HG03342 (cell line): Measurements from ENCODE around the gene MRPL14.
"Not testable (repeated sequence)": the region's sequence is repeated elsewhere in the genome, so short reads cannot be mapped to it uniquely, and the experiment has no call there.

Experiments used
- ATAC-seq: cut with Tn5 transposase; IDR thresholded peaks from one replicate; pipeline ENCODE4 v1.9.1; 2021; ENCODE audit warnings: mild to moderate bottlenecking, moderate library complexity; ENCODE audit not compliant: unreplicated experiment

The MRPL14 gene

DNA sequence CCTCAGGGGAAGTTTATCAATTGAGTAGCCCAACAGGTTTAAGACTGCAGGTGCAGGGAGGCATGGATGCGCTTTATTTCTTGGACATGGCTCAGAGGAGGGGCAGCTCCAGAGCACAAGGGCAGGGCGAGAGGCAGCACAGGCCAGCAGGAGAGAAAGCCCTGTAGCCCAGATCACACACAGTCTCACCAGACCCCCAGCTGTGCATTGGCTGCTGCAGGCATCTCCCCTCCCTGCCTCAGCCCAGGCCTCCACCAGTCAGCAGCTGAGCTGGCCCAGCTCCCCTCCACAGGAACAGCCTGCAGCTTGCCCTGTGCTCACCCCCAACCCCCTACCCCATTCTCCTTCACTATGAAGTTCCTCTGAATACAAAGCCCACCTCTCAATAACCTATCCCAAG is 24.7 kb downstream of the MRPL14 start:
- ATAC-seq = no peak

DNA sequence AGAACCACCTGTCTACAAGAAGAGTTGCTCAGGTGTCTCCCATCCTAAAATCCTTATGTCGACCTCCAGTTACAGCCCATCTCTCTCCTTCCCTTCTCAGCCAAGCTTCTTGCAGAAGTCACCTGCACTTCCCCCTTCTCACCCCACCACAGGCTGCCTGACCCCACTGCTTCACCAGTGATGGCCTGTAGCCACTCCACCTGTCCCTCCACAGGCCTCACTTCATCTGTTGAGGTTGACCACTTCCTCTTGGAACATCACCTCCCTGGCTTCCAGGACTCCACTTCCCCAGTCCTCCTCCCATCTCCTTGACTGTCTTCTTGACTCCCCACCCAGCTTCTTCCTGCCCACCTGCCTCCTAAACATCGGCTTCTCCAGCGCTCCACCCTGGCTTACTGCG is 25.4 kb downstream of the MRPL14 start:
- ATAC-seq = no peak

DNA sequence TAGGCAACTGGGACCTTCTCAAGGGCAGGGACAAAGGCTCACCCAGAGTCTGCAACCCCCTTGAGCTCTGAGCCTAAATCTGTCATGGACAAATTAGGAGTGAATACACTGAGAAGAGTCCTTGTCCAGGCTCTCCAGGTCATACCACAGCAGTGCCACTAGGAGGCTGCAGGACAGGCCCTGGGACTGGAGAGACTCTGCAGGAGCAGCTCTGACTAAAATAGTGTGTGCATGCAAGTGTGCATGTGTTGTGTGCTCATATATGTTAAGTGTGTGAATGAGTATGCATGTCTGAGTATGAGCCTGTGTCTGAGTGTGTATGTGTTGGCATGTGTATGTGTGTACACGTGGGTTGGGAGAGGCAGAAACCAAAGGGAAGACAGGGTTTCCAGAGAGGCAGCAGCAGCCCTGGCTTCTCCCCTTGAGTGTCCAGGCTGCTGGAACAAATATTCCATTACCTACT is 27.1 kb downstream of the MRPL14 start:
- no peak for ATAC-seq

DNA sequence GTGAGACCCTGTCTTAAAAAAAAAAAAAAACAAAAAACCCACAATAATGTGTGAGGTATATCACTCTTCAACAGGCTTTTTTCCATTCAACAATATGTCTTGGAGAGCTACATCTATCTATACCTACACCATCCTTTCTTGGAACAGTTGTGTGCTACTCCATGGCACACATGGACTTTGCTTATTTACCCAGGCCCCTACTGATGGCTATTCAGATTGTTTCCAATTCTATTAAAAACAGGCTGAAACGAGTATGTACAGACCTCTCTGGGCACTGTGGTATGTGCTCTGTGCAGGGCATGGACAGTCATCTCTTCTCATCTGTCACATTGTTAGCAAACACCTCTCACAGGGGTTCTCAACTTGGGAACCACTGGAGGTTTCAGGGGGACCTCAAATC is 28.1 kb downstream of the MRPL14 start:
- no peak for ATAC-seq

DNA sequence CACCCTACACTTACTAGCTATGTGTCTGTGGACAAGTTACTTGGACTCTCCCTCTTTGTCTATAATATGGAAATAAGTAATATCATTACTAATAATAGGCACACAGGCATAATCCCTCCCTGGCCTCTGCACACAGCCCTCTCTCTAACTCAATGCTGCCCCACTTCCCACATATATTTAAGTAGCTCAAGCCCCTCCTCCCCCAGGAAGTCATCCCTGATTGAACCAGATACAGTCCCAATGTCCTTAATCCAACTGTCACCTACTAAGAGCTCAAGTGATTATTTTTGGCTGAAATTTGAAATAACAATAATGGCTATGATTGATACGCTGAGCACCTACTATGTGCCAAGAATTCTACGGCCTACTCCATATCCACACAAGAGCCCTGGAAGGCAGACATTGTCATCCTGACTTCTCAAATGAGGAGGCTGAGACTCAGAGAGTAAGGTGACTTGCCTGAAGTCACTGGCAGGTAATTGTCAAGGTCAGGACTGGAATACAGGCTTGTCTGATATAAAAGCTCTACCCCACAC is 29.4 kb downstream of the MRPL14 start:
- ATAC-seq = no peak

DNA sequence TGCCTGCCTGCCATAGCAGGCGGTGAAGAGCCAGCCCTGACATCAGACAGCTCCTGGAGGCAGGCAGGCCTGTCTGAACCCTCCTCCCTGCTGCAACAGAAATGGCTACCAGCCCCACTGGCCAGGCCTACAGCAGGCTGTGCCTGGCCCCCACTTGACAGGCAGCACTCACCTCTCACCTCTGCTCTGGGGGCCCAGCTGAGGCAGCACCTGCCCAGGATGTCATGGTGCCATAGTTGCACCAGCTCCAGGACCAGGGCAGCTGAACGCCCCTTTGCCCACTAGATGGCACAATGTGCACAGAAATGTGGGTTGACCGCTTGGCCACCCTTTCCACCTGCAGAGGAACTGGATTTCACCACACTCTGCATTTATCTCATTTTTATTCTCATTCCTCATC is 30.6 kb downstream of the MRPL14 start:
- ATAC-seq = no peak

DNA sequence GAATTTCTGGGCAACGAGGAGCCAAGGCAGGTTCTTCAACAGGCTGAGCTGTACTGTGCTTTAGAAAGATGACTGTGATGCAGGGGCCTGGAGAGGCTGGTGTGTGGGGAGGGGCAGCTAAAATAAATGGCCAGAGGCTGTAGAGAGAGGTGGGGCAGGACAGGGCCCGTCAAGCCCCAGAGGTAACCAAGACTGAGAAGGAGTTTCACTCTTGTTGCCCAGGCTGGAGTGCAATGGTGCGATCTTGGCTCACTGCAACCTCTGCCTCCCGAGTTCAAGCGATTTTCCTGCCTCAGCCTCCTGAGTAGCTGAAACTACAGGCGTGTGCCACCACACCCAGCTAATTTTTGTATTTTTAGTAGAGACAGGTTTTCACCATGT is 32.0 kb downstream of the MRPL14 start:
- not testable (repeated sequence) for ATAC-seq

DNA sequence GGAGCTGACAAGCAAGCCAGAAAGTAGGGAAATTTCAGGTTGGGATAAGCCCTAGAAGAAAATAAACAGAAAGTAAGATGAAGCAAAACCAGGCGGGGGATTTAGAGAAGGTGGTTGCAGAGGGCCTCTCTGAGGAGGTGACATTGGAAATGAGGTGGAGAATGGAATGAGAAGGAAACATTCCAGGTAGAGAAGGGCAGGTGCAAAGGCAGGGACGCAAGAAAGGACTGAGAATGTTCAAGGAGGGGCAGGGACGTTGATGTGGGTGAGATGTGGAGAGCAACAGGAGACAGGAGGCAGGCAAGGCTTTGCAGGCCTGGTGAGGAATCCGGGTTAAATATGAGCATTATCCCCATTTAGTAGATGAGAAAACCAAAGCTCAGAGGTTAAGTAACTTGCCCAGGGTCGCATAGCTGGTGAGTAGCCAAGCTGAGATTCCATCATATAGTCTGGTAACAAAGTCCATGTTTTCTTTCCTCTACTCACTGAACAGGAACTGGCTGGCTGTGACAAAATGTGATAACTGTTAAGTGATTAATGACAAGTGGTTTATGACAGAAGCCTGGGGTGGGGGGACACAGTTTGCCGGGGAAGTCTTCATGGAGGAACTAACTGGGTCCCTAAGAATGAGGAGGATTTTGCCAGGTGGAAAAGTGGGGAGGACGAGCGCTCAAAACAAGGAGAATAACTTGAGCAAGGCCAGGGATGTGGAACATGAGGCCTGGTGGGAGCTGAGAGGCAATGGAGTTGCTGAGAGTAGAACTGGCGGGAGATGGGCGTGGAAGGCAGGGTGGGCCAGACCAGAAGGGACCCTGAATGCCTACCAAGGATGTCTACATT is 32.6 kb downstream of the MRPL14 start:
- ATAC-seq = no peak

DNA sequence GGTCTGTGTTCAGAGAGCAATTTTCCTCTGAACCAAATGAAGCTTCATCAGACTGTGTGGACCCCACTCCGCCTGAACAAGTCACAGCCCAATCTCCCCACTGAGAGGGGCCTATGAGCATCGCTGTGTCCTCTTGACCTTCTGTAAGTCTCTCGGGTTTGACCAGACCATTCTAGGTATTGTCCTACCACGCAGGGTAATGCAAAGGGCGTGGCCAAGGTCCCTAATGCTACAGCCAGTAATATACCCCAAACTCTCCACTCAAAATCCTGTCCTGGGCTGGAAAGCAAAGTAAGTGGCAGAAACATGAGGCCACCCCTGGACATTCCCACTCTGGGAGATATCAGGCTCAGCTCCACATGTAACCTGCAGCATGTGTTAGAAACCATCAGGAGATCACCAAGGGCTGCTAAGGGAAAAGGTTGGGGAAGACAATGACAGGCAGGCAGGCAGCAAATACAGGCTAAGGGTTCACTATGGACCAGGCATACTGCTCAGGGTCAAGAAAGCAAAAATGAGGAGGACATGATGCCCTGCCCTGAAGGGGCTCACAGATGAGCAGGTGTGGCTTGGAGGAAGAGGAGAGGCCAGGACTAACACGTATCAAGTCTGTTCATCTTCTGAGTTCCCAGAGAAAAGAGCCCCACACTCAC is 33.4 kb downstream of the MRPL14 start:
- no peak for ATAC-seq

DNA sequence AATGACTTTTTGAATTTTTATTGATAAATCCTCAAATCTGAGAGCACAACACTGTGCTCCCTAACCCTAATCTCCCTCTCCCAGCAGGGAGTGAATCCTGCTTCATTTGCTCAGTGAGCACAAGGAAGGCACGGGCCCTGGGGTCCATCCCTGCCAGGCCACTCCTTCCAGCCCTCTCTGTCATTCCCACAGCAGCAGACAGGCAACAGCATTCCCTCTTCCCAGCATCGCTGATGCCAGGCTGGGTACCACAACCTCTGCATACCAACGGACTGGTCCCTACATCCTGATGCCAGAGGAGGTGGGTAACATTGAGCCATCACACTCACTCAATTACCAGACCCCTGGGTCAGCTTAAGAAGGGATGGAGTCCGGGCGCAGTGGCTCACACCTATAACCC is 34.2 kb downstream of the MRPL14 start:
- no peak for ATAC-seq

DNA sequence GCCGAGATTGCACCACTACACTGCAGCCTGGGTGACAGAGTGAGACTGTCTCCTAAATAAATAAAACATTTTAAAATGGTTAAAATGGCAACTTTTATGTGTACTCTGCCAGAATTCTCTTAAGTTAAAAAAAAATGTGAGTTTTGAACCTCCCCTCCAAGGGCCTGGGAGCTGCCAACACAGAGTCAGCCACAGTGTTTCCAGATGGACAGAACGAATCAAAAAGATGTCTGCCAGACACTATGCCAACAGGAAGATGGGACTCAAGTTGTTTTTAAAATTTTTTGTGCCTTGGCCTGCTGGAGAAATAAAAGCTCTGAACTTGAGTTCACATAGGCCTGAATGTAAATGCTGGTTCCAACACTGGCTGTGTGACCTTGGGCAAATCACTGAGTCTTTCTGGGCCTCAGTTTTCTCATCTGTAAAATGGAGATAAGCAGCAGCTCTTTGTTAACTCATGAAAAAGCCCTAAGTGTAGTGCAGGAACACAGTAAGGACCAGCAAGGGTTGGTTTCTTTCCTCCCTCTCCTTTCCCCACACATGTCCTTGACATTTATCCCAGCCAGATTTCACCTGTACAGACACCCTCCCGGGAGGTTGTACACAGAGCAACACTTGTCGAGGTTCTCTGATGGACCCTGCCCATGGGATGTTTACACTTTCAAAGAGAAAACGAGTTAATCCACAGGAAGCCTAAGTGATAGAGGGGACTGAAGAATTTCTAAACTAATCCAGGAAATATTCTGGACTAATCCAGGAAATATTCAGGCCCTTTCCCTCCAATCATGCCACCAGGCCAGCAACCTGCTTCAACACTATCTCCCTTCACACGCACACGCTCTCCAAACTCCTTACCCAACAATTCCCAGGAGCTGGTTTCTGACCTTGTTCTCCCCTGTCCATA is 35.0 kb downstream of the MRPL14 start:
- no peak for ATAC-seq

DNA sequence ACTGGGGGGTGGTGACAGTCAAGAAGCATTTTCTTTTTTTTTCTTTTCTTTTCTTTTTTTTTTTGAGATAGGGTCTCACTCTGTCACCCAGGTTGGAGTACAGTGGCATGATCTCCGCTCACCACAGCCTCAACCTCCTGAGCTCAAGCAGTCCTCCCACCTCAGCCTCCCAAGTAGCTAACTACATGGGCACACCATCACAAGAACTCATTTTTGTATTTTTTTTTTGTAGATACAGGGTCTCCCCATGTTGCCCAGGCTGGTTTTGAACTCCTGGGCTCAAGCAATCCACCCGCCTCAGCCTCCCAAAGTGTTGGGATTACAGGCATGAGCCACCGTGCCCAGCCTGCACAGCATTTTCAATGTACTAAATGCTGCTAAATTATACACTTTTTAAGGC is 35.9 kb downstream of the MRPL14 start:
- ATAC-seq = not testable (repeated sequence)

DNA sequence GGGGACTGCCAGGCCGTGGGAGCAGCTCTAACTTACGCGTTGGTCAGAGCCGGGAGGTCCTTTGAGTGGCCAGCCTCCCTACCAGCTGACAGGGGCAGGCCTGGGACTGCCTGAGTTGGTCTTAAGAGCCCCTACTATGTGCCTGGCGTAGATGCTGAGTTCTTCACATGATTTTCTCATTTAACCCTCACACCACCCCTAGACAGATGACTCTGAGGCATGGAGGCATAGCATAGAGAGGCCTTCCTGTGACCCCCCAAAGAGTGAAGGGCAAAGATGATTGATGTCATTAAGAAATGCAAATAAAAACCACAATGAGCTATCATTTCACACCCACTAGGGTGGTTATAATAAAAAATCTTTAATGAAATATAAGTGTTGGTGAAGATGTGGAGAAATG is 36.8 kb downstream of the MRPL14 start:
- no peak for ATAC-seq

DNA sequence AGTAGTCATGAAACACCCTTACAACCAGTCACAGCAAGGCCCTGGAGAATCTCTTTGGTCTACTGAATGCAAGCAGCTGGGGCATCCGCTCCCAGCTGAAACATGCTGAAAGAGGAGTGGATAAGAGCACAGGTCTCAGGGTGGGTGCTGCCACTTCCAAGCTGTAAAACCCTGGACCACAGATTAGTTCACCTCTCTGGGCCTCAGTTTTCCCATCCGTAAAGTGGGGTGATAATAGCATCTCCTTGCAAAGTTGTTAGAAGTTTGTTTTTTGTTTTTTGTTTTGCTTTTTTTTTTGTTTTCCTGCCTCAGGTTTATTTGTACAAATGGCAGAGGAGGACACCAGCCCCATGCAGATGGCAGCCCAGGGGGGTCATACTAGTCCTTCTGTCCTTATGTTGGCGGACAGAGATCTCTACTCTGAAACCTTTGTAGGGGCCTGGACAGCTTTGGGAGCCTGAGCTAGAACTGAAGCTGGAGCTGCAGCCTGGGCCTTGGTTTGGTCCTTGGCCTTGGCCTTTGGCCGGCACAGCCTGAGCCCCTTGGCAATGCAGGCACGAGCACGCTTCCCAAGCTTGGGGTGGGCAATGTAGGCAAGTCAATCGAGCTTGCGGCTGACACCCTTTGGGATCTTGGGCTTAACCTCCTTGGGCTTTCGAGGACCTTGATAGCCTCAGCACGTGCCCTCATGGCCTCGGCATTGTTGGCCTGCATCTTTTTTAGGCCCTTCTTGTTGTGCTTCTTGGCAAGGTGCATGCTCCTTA is 38.2 kb downstream of the MRPL14 start:
- ATAC-seq = no peak

DNA sequence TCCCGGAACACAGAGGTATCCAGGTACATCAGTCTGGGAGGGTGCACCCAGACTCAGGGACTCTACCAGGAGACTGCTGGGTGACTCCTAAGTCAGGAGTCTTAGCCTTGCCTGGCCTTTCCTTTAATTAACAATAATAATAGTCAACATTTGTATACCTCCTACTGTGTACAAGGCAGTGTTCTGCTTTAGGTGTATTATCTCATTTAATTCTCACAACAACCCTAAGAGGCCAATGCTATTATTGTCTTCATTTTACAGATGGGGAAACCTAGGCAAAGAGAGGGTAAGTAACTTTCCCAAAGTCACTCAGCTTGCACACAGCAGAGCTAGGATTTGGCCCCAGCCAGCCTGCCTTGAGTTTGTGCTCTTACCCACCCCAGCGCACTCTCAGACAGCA is 39.6 kb downstream of the MRPL14 start:
- ATAC-seq = no peak

DNA sequence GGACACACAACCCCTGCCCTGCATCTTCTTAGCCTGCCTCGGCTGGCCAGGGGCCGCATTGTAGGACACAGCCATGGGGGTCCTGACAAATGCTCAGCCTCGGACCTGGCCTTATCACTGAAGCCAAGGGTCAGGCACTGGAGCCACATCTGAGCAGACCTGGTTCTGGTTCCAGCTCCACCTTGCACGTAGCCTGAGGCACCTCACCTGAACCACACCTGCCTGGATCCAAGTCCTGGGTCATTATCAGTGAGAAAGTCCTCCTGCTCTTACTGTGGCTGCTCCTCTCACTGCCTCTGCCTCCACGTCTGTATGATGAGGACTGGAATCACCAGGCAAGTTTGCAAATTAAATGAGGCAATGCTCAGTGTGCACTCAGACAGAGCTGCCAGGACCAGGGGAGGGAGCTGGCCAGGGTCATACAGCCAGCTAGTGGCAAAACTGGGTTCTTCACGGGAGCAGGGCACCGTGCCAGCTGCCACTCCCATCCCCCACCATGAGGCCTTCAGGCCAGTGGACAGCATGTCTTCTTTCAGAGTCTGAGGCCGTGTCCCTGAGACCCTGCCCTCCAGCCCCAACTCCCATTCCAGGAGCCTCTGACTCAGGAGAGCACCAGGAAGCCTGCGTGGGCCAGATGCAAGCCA is 40.2 kb downstream of the MRPL14 start:
- ATAC-seq = no peak

DNA sequence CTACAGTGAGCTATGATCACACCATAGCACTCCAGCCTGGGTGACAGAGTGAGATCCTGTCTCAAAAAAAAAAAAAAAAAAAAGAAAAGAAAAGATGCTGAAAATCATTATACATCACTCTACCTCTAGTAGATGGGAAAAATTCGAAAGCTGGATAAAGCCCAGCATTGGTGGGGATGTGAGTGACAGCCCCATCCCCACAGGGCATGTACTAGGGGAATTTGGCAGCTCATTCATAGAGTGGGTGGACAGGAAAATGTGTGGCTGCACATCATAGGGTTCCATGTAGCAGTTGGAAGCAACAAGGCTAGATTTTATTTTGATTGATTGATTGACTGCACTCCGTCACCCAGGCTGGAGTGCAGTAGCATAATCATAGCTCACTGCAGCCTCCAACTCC is 42.0 kb downstream of the MRPL14 start:
- ATAC-seq = no peak

DNA sequence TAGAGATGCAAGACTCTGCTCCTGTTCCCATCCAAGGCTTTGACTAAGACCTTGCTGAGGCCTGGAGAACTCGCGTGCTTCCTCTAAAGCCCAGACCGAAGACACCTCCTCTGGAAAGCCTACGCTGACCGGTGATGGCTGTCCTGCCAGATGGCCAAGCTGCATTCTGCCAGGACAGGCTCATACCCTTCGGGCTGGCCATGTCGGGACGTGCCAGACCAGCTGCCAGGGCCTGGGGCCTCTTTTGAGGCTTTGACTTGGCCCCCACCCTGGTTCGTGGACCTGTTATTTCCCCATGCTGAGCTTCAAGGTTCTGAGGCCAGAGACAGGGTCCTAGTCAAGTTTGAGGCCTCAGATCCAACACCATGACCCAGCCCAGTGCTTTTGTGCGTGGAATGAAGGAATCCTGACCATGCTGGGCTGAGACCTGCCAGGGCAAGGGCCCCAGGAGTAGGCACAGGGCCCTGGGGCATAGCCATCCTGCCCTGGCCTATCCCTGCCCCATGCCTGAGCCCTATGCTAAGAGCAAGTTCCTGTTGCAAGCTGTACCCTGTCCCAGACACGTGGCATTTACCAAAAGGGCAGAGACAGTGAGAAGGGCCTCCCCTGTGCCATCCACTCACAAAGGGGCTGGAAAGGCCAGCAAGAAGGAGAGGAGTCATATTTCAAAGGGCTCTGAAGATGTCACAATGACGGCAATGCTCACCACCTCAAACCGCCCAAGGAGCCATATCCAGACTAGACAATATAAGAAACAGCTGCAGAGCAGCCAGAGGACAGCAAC is 42.8 kb downstream of the MRPL14 start:
- no peak for ATAC-seq

DNA sequence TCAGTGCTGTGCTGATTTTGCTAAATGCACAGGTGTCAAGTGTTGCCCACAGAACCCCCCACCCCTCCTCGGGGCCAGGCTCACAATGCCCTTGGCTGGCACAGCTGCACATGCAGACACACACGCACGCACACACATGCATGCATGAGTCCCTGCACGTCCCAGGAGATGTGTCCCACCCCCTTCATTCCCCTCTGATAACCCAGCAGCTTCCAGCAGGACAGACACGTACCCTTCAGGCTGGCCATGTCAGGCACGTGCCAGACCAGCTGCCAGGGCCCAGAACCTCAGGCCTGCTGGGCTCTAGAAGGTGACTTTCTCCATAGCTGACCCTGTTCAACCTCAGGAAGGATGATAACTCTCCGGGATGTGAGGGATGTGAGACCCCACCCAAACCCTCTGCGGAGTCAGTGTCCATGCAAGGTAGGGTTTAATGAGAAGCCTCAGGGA is 44.4 kb downstream of the MRPL14 start:
- no peak for ATAC-seq
